Activated T-cell treated with anti-CD3 and anti-CD28 coated beads for 24 hours (primary cell): Measurements from ENCODE around the gene PTK6.

Experiments used
- DNase-seq: peaks from one replicate; pipeline ENCODE4 v3.0.0-alpha.2; 2020; ENCODE audit warnings: low read depth

Gene PTK6

DNA sequence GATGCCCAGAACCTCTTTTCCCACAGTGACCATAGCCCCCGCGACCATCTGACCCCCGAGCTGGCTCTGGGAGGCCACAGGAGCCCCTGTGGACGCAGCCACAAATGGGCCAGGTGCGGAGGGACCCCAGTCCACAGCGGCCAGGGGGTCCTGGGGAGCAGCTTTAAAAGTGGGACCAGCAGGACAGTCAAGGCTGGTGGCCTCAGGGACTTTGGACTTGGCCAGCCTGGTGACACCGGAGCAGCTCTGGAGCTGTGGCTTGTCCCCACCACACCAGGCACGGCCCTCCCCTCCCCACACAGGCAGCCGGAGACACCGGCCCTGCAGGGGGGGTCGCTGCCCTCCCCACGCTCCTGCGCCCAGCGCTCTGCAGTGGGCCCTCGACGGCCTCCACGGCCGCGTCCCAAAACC is 20.3 kb upstream of the PTK6 start:
- DNase-seq, result no peak

DNA sequence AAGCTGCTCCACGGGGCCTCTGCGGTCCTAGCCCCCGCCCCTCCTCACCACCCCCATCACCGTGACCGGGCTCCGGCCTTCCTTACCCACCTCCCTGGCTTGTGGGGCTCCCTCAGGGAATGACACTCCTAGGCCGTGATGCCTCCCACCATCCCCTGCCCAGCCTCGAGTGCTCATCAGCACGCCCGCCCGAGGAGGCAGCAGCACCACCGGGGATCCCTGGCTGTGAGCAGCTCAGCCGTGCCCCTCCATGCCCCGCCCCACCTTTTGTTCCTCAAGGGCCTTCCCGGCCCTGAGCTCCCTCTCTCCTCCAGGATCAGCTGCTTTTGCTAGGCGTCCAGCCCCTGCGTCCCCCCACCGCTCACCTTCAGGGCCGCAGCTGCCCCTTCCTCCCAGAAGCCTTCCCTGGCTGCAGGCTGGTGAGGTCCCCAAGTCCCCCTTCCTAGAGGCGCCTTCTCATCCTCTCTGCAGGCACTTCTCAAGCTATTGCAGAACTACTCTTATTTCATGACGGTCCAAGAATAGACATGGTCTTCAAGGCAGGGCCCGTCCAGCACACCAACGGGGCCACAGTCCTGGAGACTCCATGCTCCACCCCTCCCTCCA is 19.8 kb upstream of the PTK6 start:
- DNase-seq, result no peak

DNA sequence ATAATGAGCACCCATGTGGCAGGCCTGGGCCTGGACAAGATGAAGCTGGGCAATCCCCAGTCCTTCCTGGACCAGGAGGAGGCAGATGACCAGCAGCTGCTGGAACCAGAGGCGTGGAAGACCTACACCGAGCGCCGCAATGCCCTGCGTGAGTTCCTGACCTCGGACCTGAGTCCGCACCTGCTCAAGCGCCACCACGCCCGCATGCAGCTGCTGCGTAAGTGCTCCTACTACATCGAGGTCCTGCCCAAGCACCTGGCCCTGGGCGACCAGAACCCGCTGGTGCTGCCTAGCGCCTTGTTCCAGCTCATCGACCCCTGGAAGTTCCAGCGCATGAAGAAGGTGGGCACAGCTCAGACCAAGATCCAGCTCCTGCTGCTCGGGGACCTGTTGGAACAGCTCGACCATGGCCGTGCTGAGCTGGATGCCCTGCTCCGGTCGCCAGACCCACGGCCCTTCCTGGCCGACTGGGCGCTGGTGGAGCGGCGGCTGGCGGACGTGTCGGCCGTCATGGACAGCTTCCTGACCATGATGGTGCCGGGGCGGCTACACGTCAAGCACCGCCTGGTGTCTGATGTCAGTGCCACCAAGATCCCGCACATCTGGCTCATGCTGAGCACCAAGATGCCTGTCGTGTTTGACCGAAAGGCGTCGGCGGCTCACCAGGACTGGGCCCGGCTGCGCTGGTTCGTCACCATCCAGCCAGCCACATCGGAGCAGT is 18.6 kb upstream of the PTK6 start:
- DNase-seq, result no peak

DNA sequence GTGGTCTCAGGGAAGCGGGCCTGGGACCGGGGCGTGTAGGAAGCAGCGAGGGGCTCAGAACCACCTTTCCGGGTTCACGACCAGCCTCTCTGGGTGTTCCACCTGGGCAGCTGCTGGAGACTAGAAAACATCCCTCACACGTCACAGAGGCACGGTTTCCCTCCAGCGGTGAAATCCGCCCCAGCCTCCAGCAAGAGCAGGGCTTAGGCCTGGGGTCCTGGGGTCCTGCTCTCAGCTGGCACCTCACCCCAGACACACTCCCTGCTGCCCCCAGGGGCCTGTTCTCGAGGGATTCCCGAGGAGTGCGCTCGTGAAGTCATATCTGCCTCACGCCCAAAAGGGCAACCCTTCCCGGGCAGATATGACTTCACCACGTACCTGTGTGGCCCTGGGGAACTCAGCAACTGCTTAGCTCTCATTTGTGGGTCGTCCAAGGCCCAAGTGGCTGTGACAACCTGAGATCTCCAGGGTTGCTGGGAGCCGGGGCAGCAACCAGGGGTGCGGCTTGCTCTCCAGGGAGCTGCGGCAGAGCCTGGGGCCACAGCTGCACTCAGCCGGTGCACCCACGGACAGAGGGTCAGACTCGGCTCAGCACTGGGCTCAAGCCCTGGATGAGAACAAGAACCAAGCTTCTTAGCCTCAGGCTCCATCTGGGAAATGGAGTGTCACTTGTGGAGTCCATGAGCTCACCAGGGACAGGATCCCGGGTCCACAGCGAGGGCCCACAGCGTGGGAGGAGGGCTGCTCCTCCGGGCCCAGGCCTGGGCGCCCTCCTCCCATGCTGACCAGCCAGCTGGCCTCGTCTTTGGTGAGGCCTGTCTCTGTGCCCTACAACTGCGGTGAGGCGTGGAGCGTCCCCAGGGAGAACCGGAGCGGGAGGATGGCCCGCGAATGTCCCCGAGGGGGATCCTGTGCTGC is 17.4 kb upstream of the PTK6 start:
- DNase-seq, result no peak

DNA sequence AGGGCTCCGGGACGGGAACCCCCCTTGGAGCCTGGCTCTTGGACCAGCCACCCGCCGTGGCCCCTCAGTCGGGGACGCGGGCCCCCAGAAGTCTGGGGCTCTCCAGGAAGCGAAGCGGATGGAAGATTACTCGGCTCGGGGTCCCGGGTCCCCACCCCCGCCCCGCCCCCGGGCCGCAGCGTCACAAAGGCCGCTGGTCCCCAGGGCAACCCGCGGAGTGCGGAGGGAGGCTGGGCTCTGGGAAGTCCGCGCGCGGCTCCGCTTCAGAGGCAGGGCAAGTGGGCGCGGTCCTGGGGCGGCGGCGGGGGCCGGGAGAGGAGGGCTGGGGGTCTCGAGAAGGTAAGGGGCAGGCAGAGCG is 16.7 kb upstream of the PTK6 start, which contains the start of gene FNDC11:
TSS of gene FNDC11 (plus strand) at position 227 of the 358 bp plus-strand sequence. CDS start 1,505 bp downstream, outside the sequence.
- DNase-seq, result no peak

DNA sequence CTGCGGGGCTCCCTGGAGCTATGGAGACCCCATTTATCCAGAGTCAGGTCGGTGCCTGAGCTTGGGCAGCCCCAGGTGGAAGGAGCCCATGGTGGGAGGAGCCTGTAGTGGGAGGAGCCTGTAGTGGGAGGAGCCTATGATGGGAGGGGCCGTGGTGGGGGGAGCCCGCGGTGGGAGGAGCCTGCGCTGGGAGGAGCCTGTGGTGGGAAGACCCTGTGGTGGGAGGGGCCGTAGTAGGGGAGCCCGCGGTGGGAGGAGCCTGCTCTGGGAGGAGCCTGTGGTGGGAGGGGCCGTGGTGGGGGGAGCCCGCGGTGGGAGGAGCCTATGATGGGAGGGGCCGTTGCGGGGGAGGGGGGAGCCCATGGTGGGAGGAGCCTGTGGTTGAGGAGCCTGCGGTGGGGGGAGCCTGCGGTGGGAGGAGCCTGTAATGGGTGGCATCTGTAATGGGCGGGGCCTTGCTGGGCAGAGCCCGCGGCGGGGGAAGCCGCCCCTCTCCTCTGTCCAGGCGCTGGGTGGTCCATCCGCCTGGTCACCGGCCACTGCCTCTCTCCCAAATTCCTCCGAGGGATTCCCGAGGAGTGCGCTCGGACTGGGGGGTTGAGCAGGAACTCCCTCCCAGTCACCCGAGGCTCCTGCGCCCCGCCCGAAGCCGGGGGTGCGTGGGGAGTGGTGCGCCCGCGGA is 16.2 kb upstream of the PTK6 start:
- DNase-seq, result peak; percentile 81

DNA sequence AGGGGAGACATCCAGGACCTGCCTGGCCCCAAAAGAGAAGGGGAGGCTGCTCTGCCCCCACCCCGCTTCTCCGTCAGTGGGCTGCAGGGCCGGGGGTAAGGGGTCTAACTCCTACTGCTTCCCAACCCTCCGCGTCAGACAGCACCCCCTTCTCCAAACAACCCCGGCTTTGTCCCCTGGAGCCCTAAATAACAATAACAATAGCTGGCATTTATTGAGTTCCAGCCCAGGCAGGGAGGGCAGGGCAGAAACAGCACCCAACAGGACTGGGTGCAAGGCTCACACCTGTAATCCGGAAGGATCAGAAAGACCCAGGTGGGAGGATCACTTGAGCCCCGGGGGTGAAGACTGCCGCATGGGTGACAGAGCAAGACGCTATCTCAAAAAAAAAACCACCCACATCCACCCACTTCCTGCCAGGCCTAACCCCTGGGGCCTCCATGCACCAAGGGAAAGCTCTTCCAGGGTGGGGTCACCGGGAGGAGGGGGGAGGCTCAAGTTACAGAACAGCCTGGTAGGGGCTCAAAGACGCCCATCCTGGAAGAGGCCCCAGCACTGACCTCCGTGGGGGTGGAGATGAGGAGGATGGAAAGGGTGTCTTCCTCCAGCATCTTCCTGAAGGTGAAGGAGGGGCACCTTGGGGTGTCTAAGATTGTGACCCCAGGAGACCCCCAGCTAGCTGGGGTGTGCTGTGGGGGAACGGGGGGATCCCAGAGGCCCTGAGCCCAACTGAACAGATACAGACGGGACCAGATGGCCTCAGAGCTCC is 15.5 kb upstream of the PTK6 start:
- DNase-seq, result no peak

DNA sequence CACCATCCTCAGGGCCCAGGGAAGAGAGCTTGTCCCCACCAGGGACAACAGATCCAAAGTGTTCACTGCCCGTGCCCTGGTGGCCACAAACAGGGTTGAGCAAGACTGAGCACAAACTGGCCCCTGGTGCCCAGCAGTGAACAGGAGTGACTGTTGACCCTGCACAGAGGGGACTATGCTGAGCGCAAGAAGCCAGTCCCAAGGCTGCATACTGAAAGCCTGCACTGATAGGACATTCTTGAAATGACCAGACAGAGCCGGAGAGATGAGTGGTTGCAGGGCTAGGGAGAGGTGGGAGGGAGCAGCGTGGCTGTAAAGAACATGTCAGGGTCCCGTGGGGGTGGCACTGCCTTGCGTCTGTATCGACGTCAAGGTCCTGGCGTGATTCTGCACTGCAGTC is 13.9 kb upstream of the PTK6 start:
- no peak for DNase-seq

DNA sequence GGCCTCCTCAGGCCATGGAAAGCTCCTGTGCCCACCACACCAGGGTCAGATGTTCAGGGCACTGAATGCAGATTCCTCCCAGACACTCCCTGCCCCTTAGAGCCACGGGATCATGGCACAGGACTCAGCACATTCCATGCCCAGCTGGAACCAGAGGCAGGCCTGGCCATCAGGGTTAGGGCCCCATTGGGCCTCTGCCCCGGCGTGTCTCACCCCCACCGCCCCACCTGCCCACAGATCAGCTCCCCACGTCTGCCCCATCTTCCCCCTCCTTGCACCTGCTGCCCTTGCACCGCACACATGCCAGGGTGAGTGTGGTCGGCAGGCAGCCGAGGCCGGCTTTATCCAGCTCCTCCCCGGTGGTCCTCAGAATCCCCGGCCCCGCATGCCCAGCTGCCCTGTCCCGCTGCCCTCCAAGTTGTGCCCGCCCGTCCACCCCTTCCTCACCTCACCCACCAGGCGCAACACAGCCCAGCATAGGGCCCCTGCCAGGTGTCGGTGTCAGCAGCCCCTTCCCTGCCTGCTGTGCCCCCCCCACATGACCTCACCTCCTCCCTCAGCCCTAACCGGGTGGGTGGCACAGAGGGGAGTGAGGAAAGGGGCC is 12.6 kb upstream of the PTK6 start:
- no peak for DNase-seq

DNA sequence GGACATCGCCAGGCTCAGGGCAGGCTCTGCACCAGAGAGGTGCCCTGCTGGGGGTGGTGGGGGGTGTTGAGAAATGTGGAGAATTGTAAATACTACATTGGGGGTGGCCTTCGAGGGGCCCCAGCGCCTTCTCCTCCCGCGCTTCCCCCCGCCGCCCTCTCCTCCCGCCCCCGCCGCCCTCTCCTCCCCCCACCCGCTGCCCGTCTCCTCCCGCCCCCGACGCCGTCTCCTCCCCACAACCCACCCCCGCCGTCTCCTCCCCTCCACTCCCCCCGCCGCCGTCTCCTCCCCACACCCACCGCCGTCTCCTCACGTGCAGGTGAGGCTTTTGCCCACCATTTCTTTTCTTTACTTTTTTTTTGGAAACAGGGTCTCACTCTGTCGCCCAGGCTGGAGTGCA is 11.8 kb upstream of the PTK6 start:
- no peak for DNase-seq

DNA sequence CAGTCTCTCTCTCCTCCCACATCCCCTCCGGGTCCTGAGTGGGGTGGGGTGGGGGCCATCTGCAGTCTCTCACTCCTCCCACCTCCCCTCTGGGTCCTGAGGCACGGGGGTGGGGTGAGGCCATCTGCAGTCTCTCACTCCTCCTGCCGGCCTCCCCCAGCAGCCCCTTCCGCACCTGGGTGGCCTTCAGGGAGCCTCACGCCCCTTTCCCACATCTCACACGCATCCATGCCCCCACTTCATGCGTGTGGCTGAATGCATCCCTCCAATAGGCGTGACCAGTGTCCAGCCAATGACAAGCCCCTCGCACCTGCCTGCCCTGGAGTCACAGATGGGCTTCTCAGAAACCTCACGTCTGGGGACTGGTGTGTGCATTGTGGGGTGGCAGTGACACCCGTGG is 11.4 kb upstream of the PTK6 start:
- DNase-seq, result no peak

DNA sequence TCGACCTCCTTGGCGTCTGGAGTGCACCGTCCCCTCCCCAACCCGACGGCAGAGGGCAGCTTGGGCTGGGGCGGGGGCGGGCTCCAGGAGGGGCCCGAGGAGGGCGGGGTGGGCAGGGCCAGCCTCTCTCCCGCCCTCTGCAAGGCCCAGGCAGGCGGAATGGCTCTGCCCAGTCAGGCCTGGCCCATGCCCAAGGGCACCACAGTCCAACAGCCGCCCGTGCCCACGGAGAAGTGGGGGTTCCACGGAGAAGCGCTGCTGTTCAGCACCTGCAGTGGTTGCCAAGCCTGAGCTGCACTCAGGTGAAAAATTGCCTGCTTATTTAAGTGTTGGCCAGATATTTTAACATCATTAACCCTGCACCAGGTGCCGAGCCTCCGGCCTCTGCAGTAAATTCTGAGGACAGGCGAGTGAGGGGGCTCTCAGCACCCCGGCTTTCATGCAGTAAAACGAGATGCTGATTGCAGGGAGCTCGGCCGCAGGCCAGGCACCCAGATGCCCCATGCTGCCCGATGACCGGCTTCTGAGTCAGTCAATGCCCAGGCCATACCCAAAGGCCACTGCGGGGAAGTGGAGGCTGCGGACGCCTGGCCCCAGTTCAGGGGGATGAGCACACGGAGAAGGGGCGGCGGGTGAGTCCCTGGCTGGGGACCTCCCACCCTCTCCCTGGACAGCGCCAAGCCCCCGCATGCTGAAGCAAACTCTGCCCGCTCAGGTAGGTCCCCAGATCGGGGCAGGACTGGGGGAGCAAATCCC is 10.7 kb upstream of the PTK6 start, which contains the start of gene SRMS:
TSS of gene SRMS (minus strand) at position 25 of the 756 bp plus-strand sequence. CDS start 286 bp downstream, outside the sequence.
- DNase-seq, result no peak

DNA sequence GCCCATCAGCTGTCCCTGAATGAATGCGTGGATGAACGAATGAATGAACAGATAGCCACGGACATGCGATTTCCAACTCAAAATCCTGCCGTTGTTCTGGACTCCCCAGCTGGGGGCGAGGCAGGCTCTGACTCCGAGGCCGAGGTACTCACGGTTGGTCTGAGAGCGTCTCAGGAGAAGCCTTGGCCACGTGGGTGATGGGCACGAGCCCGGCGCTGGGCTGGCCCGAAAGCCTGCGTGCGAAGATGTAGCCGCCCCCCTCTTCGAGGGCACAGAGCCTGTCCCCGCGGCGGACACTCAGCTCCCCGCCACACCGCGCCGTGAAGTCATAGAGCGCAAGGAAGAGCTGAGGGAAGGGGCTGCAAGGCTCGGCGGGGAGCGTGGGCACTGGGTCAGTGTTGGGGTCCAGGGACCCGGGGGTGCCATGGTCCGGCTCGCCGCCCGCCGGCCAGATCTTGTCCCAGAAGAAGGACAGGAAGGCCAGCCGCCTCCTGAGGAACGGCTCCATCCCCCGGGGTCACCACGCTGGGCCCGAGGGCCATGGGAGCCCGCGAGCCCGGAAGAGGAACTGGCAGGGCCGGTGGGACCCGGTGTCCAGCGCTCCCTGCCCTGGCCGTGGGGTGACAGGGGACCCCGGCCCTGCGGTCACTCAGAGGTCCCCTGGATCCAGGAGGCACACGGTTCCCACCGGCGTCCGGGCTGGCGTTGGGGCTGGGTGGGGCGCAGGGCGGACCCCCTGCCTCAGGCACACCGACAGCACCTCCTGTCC is 10.0 kb upstream of the PTK6 start:
- DNase-seq, result no peak

DNA sequence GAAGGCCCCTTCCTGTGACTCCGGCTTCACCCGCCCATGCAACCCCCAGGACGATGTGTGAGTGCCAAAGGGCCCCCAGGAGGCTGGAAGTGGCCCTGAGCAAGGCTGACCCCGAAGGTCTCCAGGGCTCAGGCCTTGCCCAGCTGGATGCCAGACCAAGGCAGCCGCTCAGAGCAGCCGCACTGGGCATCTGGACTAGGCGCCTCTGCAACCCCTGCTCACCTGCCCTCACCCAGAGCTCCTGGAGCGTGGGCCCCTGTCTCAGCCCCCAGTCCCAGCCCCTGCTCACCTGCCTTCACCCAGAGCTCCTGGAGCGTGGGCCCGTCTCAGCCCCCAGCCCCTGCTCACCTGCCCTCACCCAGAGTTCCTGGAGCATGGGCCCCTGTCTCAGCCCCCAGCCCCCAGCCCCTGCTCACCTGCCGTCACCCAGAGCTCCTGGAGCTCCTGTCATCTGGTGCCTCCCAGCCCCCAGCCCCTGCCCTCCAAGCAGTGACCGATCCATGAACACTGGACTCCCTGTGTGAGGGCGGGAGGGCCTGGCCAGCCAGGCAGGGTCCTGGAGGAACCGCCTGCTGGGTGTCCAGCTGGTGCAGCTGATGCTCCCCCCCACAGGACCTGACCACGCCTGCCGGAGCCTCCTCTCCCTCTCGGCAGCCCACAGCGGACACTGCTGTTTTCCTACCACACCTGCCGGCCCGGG is 9.2 kb upstream of the PTK6 start:
- DNase-seq, result no peak

DNA sequence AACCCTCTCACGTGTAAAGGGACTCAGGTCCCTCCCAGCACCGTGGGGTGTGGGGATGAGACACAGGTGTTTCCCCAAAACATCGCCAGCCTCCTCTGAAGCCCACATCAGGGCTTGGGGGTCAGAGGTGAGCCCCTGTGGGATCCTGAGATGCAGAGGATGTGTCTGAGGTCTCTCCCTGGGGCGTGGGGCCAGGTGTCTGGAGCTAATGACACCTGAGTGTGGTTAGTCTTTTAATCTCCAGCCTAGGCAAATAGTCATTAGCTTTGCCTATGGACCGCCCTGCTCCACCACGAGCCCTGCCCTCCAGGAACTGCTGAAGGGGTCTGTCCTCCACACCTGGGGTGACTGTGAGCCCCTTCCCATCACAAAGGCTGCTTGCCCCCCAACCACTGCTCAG is 8.6 kb upstream of the PTK6 start:
- no peak for DNase-seq

DNA sequence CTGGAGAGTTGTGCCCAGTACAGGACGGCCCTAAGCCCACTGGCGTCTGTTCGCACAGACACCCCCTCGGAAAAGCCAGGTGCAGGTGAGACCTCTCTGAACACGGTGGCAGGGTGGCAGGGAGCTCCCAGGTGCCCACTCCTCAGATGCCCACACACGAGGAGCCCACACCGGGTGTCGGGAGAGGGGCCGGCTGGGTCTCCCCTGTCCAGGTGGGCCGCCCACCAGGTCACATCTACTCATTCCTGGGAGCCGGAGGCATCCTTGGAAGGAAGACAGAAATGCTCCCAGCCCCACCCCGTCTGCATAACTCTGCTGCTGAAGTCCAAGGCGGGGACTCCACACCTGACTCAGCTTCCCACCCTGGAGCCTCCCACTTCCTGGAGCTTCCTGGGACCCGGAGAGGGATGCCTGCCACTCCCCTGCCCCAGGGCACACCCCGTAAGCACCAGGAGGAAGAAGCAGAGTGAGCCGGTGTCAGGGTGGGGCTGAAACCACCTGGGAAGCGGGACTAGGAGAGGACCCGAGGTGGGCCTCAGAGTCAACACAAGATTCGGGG is 7.9 kb upstream of the PTK6 start:
- DNase-seq, result no peak

DNA sequence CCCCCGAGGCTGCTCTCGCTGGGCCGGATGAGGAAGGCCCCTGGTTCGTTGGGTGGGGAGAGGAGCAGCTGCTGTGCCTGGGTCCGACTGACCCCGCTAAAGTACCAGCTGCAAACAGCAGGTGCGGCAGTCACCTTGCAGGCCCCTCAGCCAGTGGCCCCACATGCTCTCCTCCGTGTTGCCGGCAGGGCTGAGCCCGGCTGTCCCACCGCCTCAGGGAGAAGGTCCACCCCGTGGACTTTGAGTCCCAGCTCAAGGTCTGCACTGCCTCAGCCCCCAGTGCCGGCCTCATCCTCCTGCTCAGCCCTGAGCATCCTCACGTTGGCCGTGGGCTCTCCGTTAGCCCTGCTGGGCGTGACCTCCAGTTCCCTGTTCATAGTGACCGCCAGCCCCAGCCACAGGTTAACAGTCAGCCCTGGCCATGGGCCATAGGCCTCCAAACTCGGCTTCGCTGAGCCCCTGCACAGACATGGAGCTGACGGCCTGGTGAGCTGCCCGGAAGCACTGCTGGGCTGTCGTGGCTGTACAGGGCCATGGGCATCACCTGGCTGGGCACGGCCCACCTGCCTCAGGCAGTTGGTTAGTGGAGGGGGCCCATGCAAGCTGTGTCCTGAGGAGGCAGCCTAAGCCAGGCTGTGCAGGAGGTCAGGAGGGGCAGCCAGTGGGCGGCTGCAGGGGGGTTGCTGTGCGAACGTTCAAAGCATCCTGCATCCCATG is 7.2 kb upstream of the PTK6 start:
- DNase-seq, result no peak

DNA sequence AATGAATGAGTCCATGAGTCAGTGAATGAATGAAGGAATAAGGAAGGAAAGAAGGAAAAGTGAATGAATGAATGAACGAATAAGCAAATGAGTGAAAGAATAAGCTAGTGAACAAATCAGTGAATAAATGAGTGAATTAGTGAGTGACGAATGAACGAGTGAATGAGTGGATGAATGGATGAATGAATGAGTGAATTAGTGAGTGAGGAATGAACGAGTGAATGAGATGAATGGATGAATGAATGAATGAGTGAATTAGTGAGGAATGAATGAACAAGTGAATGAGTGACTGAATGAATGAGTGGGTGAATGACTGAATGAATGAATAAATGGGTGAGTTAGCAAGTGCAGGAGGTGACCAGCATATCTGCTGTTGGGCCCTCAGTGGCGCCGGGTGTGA is 6.6 kb upstream of the PTK6 start:
- DNase-seq, result no peak
